Tibial nerve (tissue), 4 donors: ENCODE measurements around the gene SIVA1. TPM values are rescaled to one million over a fixed set of nuclear protein-coding genes. Genes with fewer than 3 reads are reported as not detected.

Experiments used
- DNase-seq, 2 donors: peaks; one replicate each; pipeline ENCODE4 v3.0.0-alpha.2; 2019; ENCODE audit warnings: low spot score in 2 of 2
- H3K27ac ChIP-seq, 4 donors: fragments of 200-600 bp; sonication (generic) in 3 of 4; one replicate each; pipeline ENCODE4 v1.5.1; 2017 to 2019; ENCODE audit warnings: mild to moderate bottlenecking in 1 of 4
- H3K27me3 ChIP-seq, 2 donors: fragments of 200-600 bp; sonication (generic) in 1 of 2; one replicate each; pipeline versions ENCODE4 v1.5.1 to v1.6.0; 2017 to 2019
- H3K36me3 ChIP-seq, 3 donors: fragments of 200-600 bp; sonication (generic); one replicate each; pipeline ENCODE4 v1.5.1; 2018 to 2019
- H3K4me1 ChIP-seq, 4 donors: fragments of 200-600 bp; sonication (generic) in 3 of 4; one replicate each; pipeline ENCODE4 v1.5.1; 2017 to 2019
- H3K4me3 ChIP-seq, 4 donors: fragments of 200-600 bp; sonication (generic) in 3 of 4; one replicate each; pipeline ENCODE4 v1.5.1; 2017 to 2019; ENCODE audit warnings: mild to moderate bottlenecking in 1 of 4, moderate library complexity in 1 of 4
- H3K9me3 ChIP-seq, 4 donors: fragments of 200-600 bp; sonication (generic) in 3 of 4; one replicate each; pipeline ENCODE4 v1.5.1; 2017 to 2019
- EP300 ChIP-seq, 2 donors: sonication (generic); formaldehyde crosslinking; IDR thresholded peaks; one replicate each; pipeline ENCODE4 v1.6.1; 2017; ENCODE audit warnings: antibody characterized with exemption in 2 of 2, mild to moderate bottlenecking in 1 of 2
- POLR2A ChIP-seq, 2 donors: fragments of 450-650 bp; IDR thresholded peaks; one replicate each; pipeline ENCODE4 v1.6.1; 2017; ENCODE audit warnings: antibody characterized with exemption in 2 of 2, mild to moderate bottlenecking in 2 of 2, moderate library complexity in 2 of 2
- WGBS, 2 donors: methylation state at CpG; one replicate each; pipeline ENCODE4 v1.1.5; 2018; 5-methylcytosine and 5-hydroxymethylcytosine counted together
- total RNA-seq, 4 donors: library from RNA; depleted of rRNA; stranded (reverse); fragments of >200 nt; gene quantifications; one replicate each; pipeline ENCODE4 v1.1.0, GENCODE V29; 2016
- TF ChIP-seq, protein P1 (sequence below), 5 experiments: fragments of 200-600 bp in 3 of 5; fragments of 450-650 bp in 2 of 5; sonication (generic) in 3 of 5; IDR thresholded peaks; one replicate each; pipeline ENCODE4 v1.5.1; 2016 to 2019; ENCODE audit warnings: antibody characterized with exemption in 5 of 5, mild to moderate bottlenecking in 3 of 5, moderate library complexity in 2 of 5

Gene SIVA1
- total RNA-seq, 4 donors from 2014 or later = 260 to 422 (median 378) TPM

DNA sequence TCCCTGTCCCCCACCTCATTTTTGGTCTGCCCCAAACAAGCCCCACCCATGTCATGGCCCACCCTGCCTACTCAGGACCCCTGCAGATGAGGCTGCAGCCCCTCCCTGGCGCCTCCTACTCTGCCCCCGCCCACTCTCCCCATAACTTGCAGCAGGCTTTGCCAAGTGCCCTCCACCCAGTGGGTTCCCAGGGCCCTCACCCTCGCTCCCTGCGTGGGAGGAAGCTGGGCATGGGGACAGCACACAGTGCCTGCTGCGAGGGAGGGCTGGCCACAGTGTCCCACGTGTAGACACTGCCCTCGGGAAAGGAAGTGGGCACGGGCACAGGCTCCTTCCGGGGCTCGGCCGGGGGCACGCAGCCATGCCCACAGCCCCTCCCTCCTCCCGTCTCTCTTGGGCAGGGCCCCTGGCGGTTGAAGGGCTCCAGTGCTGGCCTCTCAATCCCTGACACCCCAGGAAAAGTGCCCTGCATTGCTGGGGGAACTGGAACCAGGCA lies 33.2 kb downstream of the SIVA1 start:
- peak overlapping the region in 3 of 4 donors; percentile 50 to 84 (median 80) for H3K27ac ChIP-seq
- no peaks in the 10 kb centered on the region for H3K9me3 ChIP-seq
- 41 to 70% methylated on average over 2 to 10 of the region's 14 CpGs for WGBS, 2 donors
- no peaks in the 10 kb centered on the region for H3K27me3 ChIP-seq
- peaks cover 0 to 94% (median 35%) of the 10 kb centered on the region in 4 donors for H3K4me1 ChIP-seq
- no peak for DNase-seq
- TF ChIP-seq, protein P1, sequence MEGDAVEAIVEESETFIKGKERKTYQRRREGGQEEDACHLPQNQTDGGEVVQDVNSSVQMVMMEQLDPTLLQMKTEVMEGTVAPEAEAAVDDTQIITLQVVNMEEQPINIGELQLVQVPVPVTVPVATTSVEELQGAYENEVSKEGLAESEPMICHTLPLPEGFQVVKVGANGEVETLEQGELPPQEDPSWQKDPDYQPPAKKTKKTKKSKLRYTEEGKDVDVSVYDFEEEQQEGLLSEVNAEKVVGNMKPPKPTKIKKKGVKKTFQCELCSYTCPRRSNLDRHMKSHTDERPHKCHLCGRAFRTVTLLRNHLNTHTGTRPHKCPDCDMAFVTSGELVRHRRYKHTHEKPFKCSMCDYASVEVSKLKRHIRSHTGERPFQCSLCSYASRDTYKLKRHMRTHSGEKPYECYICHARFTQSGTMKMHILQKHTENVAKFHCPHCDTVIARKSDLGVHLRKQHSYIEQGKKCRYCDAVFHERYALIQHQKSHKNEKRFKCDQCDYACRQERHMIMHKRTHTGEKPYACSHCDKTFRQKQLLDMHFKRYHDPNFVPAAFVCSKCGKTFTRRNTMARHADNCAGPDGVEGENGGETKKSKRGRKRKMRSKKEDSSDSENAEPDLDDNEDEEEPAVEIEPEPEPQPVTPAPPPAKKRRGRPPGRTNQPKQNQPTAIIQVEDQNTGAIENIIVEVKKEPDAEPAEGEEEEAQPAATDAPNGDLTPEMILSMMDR (IDR thresholded peaks at IDR 0.05) = peak in 4 of 5 experiments; percentile 7 to 48 (median 19)
- no peak for TF ChIP-seq POLR2A (IDR thresholded peaks at IDR 0.05)
- peak in 1 of 2 donors; percentile 47 for TF ChIP-seq EP300 (IDR thresholded peaks at IDR 0.05)
- H3K4me3 ChIP-seq = no peak overlapping the region
- H3K36me3 ChIP-seq = peaks cover 0 to 47% (median 6%) of the 10 kb centered on the region in 3 donors

DNA sequence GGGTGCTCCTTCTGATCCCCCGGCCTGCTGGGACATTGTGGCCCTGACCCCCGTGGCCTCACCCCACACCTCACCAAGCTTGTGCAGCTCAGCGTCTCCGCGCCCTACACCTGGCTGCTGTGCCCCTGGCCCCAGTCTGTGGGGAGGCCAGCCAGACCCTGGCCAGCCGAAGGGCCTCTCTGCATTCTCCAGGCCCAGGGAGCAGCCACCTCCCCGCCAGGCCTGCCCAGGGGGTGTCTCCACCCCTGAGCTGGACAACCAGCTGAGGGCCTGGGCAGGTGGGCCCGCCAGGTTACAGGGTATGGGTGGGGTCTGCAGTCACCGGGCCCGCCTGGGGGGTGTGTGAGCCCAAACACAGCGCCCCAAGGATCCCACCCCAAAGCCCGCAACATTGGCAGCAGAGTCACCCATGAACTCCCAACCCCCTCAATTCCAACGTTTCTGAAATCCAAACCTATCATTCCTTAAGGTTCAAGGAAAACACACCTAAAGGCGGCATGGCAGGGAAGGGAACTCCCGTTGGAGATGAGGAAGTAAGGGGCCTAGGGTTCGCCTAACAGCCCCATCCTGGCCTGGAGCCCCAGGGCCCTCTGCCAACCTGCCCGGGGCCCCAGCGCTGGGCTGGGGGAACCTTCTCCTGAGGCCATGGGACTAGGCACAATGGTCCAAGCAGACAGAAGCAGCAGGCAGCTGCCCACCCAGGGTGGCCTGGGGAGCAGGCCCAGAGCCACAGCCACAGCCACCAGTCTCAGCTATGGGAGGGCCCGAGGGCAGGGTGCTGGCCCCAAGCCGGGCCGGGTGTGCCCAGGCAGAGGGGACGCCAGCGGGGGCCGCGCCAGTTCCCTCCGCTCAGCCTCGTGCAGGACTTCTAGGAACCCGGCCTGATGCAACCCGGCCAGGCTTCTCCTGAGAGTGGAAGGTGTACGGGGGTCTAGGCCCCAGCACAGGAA lies 34.1 kb downstream of the SIVA1 start:
- Histone ChIP-seq H3K4me3 (peak overlapping the region in 1 of 4 donors; percentile 3), H3K4me1 (peaks cover 0 to 98% (median 36%) of the 10 kb centered on the region in 4 donors), H3K9me3 (no peaks in the 10 kb centered on the region), H3K27me3 (no peaks in the 10 kb centered on the region), H3K27ac (peak overlapping the region; percentile 13 to 84 (median 65)), H3K36me3 (peaks cover 0 to 47% (median 7%) of the 10 kb centered on the region in 3 donors)
- TF ChIP-seq, protein P1 (IDR thresholded peaks at IDR 0.05) = no peak
- no peak for TF ChIP-seq POLR2A (IDR thresholded peaks at IDR 0.05)
- TF ChIP-seq EP300 (IDR thresholded peaks at IDR 0.05) = no peak
- no peak for DNase-seq
- 70 to 78% methylated on average over 23 to 26 of the region's 30 CpGs for WGBS, 2 donors

DNA sequence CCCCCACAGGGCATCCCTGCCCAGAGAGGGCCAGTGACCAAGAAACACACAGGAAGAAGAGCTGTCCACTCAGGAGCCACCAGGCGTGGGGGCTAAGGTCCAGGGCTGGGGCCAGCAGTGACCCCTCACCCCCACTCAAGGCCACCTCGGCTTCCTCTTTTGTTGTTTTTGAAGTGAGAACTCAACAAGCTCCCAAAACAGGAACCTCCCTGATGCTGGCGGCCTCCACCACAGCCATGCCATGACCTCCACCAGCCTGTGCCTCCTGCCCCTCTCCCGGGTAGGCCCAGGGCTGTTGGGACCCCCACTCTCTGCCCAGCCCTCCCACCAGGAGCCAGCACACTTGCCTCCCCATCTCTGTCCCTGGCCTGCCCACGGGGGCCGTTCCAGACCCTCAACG lies 34.8 kb downstream of the SIVA1 start:
- no peak for DNase-seq
- Histone ChIP-seq H3K4me1 (peaks cover 0 to 99% (median 43%) of the 10 kb centered on the region in 4 donors), H3K4me3 (no peak overlapping the region), H3K36me3 (peaks cover 0 to 45% (median 7%) of the 10 kb centered on the region in 3 donors), H3K27ac (peak overlapping the region in 3 of 4 donors; percentile 36 to 84 (median 80)), H3K9me3 (no peaks in the 10 kb centered on the region), H3K27me3 (no peaks in the 10 kb centered on the region)
- TF ChIP-seq, protein P1 (IDR thresholded peaks at IDR 0.05) = no peak
- TF ChIP-seq POLR2A (IDR thresholded peaks at IDR 0.05) (no peak), EP300 (IDR thresholded peaks at IDR 0.05) (no peak)
- WGBS, 2 donors = 72 to 77% methylated on average over 7 of the region's 7 CpGs

DNA sequence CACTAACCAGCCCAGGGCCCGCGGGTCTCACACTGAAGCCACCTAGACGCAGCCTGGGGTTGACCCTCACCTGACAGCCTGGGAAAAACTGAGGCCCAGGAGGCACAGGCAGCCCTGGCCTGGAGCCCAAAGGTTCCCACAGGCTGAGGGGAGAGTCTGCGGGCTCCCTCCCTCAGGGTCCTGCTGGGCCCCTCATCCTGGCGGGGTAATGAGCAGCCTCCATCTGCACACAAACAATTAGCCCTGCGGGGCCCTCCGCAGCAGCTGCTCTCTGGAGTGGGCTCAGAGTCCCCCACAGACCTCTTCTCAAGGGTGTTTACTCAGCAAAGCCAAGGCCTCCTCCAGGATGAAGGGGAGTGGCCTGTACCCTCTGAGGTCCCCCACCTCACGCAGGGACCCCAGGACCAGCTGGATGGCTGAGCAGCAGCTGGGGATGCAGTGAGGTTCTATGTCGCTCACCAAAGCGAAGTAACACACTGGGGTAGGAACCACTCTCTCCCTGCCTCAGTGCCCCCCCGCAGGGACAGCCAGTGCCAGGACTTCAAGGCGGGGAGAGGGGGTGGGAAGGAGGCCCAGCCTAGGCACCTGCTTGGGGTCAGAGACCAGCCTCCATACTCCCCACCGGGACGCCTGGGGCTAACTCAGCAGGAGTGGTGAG lies 35.3 kb downstream of the SIVA1 start:
- Histone ChIP-seq H3K36me3 (peaks cover 0 to 44% (median 7%) of the 10 kb centered on the region in 3 donors), H3K27ac (peak overlapping the region in 3 of 4 donors; percentile 36 to 84 (median 80)), H3K4me1 (peaks cover 0 to 99% (median 48%) of the 10 kb centered on the region in 4 donors), H3K9me3 (no peaks in the 10 kb centered on the region), H3K27me3 (no peaks in the 10 kb centered on the region), H3K4me3 (no peak overlapping the region)
- no peak for DNase-seq
- TF ChIP-seq POLR2A (IDR thresholded peaks at IDR 0.05) = no peak
- TF ChIP-seq, protein P1 (IDR thresholded peaks at IDR 0.05) = no peak
- TF ChIP-seq EP300 (IDR thresholded peaks at IDR 0.05) = no peak
- 89 to 94% methylated on average over 8 to 9 of the region's 14 CpGs for WGBS, 2 donors
